HG02938 (cell line): ENCODE measurements around the gene VPS9D1.
"Not testable (repeated sequence)": the region's sequence is repeated elsewhere in the genome, so short reads cannot be mapped to it uniquely, and the experiment has no call there.

Experiments
- ATAC-seq: cut with Tn5 transposase; IDR thresholded peaks from one replicate; pipeline ENCODE4 v1.9.1; 2021; ENCODE audit warnings: mild to moderate bottlenecking, moderate library complexity; ENCODE audit not compliant: unreplicated experiment

Gene VPS9D1

DNA sequence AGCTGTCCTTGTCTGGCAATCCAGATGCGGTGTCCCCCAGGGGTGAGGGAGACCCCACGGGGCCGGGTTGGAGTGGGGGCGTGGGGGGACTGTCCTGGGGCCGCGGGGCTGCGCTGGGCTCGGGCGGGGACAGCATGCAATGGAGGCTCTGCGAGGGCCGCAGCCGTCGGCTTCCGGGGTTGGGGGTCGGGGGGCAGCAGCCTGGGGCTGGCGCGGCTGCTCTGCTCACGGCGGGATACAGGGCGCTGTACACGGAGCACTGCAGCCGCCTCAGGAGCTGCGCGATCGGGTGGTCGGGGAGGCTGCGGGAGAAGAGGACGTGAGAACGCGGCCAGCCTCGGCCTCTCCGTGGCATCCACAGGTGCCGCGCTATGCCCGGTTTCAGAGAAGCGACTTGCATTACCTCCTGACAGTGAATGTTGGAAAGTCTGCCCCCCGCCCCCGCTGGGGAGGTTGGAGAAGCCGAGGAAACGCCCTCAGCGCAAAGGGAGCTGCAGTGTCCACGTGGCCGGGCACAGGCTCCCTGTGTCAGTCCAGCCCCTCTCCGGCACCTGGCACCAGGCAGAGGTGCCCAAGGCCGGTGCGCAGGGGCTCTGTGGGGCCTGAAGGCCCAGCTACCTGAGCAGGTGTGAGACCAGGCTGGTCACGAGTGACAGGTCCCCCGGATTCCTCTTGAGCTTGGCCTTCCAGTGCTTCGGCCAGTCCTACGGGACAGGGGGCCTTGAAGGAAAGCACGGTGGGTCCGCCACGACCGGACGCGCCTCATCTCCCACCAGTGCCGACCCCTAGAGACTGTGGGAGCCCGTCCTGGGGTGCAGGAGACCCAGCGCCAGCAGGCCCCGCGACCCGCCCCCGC is 9.8 kb downstream of the VPS9D1 start:
- ATAC-seq, result no peak

DNA sequence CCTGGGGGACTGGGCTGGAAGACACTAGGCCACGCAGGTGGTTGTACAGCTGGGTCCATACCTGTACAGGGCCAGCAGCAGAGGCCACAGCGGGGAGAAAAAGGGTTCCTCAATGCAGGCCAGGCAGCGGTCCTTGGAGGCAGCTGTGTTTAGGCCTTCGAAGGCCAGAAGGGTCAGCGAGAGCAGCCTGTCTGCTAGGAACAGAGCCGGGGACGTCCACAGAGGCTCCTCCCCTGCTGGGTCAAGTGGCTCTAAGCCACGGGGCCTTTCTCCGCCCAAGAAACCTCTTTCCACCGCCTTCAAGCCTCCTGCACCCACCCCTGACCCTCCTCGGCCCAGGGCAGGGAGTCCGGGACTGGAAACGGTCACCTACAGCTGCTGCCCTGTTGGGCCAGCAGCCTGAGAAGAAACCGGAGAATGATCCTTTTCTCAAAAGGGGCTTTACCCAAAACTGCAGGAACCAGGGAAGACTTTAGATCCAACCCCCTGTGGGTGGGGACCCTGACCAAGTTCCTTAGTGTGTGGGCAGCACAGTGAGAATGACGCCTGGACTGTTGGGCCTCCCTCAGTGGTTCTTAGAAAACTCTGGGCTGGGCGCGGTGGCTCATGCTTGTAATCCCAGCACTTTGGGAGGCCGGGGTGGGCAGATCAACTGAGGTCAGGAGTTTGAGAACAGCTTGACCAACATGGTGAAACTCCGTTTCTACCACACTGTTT is 10.8 kb downstream of the VPS9D1 start:
- ATAC-seq, result no peak

DNA sequence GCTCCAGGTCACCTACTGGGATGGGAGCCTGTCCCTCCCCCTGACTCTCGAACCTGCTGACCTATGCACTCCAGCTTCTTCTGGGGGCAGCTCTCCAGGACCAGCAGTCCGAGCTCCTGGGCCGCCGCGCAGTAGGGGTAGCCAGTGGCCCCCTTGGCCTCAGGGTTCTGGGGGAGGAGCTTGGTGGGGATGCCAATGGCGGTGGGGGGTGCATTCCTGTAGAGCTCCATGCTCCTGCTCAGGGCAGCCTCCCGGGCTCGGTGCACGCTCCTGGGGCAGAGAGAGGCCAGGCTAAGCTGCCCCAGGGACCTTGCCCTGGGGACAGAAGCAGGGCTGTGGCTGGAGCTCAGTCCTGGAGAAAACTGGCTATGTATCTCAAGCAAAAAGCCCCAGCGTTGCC is 11.5 kb downstream of the VPS9D1 start:
- no peak for ATAC-seq

DNA sequence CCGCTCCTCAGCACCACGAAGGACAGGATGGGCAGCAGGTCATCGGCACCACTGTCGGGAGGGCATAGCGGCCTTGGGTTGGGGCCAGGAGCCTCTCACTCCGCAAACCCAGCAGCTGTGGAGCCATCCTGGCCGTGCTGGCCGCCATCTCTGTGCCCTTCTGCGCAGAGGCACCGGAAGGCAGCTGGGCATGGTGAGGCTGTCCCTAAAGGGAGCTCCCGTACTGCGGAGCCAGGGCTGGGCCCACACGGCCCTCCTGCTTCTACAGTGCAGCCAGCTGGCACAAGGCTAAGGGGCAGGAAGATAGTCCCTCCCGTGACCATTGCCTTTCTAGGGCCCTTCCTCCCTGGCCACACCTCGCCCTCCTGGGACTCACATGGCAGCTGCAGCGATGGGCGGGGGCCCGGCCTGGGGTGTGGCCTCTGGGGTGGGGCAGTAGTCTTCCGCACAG is 12.2 kb downstream of the VPS9D1 start:
- ATAC-seq, result no peak

DNA sequence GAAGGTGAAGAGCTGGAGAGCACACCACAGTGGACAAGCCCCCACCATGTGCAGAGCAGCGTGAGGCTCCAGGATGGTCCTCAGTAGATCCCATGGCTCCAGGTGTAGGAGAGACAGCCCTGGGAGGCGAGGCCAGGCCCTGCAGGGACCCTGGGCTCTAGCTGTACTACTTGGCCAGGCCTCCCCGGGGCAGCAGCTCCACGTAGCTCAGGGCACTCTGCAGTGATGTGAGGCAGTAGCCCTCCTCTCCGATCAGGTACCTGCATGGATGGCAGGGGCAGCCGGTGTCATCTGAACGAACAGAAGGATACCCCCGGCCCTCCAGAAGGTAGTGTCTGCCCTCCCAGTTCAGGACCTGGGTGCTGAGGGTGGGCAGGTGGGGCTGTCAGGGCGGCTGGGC is 13.0 kb downstream of the VPS9D1 start:
- no peak for ATAC-seq

DNA sequence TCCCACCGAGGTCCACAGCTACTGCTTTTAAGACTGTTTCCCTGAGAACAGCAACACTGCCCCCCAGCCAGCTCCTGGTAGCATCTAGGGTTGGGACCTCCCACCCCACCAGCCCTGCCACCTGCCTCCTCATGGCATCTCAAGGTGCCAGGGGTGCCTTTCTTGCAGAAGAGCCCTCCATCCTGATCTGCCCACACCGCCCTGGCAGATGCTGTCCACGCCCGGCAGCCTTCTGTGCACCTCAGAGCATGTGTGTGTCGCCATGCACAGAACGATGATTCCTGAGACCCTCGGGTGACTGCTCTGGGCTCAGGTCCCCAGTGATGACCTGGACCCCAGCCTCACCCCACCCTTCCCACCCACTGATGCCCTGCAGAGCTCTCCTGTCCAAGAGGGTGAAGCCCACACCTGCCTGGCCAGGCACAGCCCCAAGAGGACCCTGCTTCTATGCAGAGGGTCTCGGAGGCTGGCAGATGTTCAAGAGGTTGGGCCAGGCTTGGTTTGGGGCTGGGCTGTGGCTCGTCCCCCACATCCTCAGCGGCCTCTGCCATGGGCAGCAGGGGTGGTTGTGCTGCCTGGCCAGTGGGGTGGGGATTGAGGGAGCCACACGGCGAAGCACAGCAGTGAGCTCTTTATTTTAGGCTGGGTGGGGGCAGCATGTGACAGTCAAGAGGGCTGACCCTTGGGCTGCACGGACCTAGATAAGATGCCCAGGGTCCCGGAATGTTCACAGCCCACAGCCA is 14.0 kb downstream of the VPS9D1 start:
- ATAC-seq, result no peak

DNA sequence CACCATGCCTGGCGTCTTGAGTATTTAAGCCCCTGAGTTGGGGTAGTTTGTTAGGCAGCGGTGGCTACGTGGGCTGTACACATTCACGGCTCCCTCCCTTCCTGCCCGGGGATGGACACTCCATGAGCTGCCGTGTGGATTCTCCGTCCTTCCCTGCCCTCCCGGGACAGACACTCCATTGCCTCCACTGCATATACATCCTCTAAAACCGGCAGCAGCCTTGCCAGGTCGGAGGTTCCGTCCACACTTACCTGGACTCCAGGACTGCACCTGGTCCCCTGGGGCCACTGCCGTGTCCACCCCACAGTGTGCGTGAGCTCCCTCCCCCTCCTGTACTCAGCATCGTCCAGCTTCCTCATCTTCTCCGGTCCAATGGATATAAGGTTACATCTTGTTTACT is 15.7 kb downstream of the VPS9D1 start:
- ATAC-seq, result no peak

DNA sequence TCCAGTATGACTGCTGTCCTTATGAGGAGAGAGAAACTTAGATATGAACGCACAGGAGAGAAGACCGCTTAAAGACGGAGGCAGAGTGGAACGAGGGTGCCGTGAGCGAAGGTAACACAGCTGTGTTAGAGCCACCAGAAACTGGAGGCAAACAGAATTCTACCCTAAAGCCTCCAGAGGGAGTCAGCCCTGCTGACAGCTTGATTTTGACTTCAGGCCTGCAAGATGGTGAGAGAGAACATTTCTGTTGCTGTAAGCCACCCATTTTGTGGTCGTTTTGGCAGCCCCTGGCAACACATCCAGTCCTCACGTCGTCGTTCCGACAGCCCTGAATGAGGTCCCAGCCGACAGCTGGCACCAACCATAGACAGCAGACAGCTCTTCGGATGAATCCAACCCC is 16.4 kb downstream of the VPS9D1 start:
- ATAC-seq, result no peak

DNA sequence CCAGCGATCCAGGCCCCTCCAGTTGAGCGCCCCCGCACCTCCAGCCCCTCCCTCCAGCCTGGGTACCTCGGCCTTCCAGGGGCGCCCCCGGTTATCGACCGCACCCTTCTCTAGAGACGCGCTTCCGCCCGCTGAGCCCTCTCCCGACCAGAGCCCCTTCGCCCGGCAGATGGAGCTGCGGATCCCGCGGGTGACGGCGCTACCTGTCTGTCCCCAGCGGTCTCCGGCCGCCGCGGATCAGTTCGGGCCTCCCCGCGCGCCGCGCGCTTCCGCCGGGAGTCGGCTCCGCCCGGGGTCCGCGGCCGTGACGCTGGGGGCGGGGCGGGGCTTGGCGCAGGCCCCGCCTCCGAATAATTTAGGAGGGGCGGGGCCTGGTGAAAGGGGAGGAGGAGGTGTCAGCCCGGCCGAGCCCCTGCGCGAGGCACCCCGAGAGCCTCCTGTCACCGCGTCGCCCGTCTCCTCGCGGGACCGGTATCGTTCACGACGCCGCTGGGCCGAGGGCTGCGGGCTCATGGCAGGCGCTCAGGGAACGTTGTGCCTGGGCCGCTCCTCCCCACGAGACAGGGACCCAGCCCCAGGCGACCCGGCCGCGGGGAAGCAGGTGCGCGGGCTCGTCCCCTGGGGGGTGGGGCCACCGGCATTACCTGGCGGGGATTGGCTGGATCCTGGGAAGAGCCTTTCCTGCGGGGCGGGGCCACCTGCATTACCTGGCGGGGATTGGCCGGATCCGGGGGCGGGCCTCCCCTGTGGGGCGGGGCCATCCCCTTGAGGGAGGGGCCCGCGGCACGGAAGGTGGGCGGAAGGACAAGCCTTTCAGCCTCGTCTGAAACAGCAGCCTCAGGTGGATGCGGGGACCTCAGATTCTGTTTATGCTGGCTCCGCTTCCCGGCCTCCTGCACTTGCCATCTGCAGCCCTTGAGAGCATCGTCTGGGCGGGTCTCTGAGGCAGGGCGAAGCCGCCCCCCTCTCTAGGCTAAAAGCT is 19.0 kb downstream of the VPS9D1 start, which contains the start of gene SPATA2L:
SPATA2L (minus strand) TSS at position 281 of the 982 bp plus-strand sequence. CDS start 473 bp downstream, outside the sequence.
- peak; percentile 65 for ATAC-seq

DNA sequence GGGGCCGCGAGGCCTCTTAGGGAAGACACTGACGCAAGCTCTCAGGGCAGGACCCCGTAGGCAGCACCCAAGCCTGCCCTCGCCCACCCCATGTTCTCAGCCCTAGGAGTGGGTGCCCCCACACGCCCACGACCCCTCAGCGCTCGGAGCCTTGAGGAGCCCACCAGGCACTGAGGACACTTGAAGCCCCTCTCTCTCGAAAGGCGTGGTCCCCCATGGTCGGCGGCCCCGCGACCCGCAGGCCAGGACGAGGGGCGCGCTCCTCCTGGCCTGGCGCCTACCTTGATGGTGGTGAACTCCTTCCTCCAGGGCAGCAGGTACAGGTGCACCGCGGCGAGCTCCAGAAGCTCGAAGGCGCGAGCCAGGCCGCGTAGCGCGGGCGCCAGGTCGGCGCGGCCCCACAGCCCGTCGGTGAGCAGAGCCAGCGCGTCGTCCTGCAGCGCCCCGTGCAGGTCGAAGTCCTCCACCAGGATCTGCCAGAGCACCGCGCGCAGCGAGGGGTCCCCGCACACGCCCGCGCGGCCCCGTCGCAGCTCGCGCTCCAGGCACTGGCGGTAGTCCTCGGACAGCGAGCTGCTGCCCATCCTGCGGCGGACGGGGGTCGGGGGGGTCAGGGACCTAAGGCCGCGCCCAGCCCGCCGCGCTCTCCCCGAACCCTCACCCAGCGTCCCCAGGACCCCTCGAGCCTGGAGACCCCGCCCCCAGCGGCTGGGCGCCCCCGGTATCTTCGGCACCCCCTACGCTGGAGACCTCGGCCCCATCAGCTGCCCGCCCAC is 19.9 kb downstream of the VPS9D1 start:
- ATAC-seq, result no peak

DNA sequence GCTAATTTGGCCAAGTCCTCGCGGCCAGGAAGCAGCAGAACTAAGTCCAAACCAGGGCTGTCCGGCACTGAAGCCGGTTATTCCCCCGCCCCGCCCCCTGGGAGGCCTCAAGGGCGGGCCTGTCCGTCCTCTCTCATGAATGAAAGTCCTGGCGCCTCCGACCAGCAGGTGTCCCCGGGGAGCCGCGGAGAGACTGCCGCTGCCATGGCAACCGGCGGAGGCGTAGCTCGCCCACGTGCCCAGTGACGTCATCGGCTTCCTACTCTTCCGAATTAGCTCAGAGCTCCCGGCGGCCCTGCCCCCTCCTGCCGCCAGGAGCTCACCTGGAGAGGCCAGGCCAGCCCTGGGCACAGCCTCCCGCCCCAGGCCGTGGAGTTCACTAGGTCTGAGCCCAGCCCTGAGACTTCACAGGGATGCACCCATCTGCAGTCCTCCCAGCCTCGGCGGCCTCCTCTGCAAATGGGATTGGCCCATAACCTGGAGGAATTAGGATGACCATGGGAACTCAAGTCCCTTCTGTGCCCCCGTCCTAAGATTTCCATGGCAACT is 20.5 kb downstream of the VPS9D1 start:
- no peak for ATAC-seq

DNA sequence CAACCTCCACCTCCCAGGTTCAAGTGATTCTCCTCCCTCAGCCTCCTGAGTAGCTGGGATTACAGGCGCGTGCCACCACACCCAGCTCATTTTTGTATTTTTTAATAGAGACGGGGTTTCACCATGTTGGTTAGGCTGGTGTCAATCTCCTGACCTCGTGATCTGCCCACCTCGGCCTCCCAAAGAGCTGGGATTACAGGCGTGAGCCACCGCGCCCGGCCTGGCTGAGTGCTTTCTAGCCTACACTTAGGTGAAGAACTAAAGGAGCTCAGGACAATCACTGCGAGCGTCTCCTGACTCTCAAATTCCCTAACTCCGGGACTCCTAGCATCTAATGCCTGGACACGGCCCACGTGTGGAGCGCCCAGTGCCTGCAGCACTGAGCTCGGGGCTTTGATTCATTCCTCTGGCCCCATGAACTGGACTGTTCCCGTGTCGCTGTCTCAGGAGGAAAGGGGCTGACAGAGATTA is 21.0 kb downstream of the VPS9D1 start:
- ATAC-seq, result not testable (repeated sequence)

DNA sequence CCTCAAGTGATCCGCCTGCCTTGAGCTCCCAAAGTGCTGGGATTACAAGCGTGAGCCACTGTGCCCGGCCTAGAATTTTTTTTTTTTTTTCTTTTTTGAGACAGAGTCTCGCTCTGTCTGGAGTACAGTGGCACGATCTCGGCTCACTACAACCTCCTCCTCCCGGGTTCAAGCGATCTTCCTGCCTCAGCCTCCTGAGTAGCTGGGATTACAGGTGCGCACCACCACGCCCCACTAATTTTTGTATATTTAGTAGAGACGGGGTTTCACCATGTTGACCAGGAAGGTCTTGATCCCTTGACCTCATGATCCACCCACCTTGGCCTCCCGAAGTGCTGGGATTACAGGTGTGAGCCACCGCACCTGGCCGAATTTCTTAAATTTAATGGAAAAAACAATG is 22.0 kb downstream of the VPS9D1 start:
- not testable (repeated sequence) for ATAC-seq

DNA sequence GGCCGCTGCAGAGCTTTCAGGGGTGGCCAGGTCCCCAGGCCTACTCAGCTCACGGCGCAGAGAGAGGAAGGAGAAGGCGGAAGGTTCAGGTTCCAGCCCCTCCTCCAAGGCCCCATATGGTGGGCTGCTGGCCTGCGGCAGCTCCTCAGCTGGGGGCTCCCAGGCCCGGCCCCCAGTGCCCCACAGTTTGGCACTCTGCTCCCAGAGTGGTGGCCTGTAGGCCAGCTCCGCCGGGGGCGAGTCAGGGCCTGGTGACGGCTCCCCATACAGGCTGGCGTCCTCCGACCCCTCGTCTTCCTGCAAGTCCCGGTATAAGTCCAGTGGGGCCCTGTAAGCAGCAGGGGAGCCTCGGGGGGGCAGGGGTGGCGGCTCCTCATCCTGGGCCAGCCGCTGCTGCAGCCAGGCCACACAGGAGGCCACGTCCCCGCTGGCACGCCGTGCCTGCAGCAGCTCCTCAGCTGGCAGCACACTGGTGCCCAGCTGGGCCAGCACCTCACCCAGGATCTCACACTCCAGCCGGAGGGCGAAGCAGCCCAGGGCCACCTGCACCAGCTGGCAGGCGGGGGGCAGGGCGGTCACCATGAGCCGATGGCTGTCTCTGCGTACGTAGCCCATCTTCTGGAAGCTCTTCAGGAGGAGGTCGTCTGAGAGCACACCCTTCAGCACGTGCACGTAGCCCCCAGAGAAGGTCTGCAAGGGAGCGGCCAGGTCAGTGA is 22.9 kb downstream of the VPS9D1 start:
- no peak for ATAC-seq

DNA sequence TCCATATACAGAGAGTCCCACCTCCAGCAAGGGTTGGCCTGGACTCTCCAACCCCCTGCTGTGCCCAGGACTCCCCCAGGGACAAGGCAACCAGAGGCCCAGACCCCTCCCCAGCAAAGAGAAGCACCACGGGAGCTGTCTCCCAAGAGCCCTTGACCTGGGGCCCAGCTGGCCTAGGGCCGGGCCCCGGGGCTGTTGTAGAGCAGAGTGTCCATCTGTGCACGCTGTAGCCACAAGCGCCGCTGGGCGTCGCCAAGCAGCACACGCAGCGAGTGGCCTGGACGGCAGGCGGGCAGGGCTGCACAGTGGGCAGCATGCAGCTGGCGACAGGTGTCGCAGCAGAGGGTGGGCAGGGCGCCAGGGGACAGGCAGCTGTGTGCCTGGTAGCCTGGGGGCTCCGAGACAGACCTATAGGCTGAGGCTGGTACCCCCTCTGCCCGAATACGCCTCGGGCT is 23.5 kb downstream of the VPS9D1 start:
- ATAC-seq, result no peak

DNA sequence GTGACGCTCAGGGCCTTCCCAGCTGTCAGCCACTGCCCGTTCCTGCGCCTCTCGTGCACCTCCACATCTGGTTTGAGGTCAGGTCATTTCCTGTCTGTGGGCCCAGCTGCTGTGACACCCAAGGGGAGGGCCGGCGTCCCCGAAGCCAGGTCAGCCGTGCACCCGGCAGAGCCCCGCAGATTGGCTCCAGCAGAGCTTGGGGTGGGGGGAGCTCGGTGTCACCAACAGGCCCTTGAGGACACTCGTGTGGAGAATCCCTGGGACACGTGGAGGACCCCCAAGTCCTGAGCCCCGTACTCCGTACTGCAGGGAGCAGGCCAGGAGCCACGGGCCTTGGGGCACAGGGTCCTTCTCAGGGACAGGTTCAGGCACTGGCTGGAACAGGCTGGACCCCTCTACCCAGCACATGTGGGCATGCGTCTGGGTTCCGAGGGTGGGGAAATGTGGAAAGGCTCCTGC is 24.0 kb downstream of the VPS9D1 start:
- ATAC-seq, result no peak

DNA sequence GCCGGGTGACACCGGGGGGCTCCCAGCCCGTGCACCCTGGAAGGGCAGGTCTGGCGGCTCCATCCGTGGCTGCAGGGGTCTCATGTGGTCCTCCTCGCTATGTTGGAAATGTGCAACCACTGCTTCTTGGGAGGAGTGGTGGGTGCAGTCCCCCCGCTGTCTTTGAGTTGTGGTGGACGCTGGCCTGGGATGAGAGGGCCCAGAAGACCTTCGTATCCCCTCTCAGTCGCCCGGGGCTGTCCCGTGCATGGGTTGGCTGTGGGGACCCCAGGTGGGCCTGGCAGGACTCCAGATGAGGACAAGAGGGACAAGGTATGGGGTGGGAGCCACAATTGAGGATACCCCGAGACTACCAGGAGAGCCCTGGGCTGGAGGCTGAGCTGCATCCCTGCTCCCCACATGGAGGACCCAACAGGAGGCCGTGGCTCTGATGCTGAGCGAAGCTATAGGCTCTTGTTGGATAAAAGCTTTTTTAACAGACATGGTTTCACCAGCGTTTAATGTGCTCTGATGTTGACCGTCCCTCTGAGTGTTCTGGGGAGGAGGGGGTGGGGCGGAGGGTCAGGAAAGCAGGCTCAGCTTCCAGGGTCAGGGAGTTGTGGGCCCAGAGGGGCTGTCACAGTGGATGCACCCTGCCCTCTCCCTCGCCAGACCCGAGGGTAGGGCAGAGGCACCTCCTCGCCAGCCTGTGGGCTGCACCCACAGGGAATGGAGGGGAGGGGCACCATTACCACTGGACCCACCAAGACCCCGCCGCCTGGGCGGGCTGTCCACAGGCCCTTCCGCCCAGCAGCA is 24.6 kb downstream of the VPS9D1 start:
- ATAC-seq, result no peak
